GM12892 (cell line): ENCODE data around the gene HOMEZ.

ENCODE experiments used
- POLR2A ChIP-seq: IDR thresholded peaks from 2 replicates; pipeline ENCODE4 v1.6.1; 2011; ENCODE audit warnings: low read depth, low read length, control low read depth
- POLR2AphosphoS5 ChIP-seq: IDR thresholded peaks from 2 replicates; pipeline ENCODE4 v1.6.1; 2011; ENCODE audit warnings: low read depth, low read length, control low read depth

DNA sequence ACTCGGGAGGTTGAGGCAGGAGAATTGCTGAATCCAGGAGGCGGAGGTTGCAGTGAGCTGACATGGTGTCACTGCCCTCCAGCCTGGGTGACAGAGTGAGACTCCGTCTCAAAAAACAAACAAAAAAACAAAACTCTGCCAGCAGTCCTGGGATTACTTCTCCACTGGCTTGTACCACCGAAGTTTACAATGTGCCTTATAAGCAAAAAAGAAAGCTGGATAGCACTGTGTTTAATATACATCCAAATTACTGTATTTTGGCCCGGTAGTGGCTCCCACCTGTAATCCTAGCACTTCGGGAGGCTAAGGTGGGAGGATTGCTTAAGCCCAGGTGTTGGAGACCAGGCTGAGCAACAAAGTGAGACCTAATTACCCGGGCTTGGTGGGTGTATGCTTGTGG is 16.7 kb downstream of the HOMEZ start:
- TF ChIP-seq POLR2A = no peak
- TF ChIP-seq POLR2AphosphoS5 = no peak
